Measurements from ENCODE around the gene GPR137. TPM values are rescaled to one million over a fixed set of nuclear protein-coding genes. Genes with fewer than 3 reads are reported as not detected.

GPR137 gene
- total and polyA plus RNA-seq, 9 of the 15 experiments (the other 6 are each of a cell fraction or from before 2014, with no cell fraction given), result 0.32 to 26.7 (median 10.7) TPM

GRCh38 chr11:64247729-64248531 is 37.7 kb upstream of the GPR137 start (continued):
- no peak for TF ChIP-seq CHAMP1 (IDR thresholded peaks at IDR 0.05)
- TF ChIP-seq ID3 (CRISPR knock-in tag; IDR thresholded peaks at IDR 0.05), result no peak
- no peak for TF ChIP-seq ID3 (tag; IDR thresholded peaks at IDR 0.05)
- TF ChIP-seq PREB (CRISPR knock-in tag; IDR thresholded peaks at IDR 0.05), result 0 out of 2 replicates have a peak, but pooled peaks have one; percentile 8
- TF ChIP-seq ZNF586 (CRISPR knock-in tag; conservative IDR thresholded peaks at IDR 0.05), result no peak
- TF ChIP-seq RUNX1 (IDR thresholded peaks at IDR 0.05; ENCODE audit: low read depth), result no peak
- no peak for TF ChIP-seq ZNF551 (CRISPR knock-in tag; IDR thresholded peaks at IDR 0.05)
- no peak for TF ChIP-seq ETS1 (conservative IDR thresholded peaks at IDR 0.05; ENCODE audit: control insufficient read depth, low read depth, low read length)
- 0 out of 2 replicates have a peak, but pooled peaks have one; percentile 24 for TF ChIP-seq PML (IDR thresholded peaks at IDR 0.05; ENCODE audit: low read length)
- 0 out of 2 replicates have a peak, but pooled peaks have one; percentile 3 for TF ChIP-seq ZBTB7A (IDR thresholded peaks at IDR 0.05; ENCODE audit: borderline replicate concordance, control insufficient read depth, low read depth, low read length)
- 0 out of 2 replicates have a peak, but pooled peaks have one; percentile 14 for TF ChIP-seq DPF2 (IDR thresholded peaks at IDR 0.05)
- TF ChIP-seq SMARCC2 (IDR thresholded peaks at IDR 0.05; ENCODE audit: low read depth), result no peak
- no peak for TF ChIP-seq BRCA1 (IDR thresholded peaks at IDR 0.05)
- no peak for TF ChIP-seq BRCA1 (CRISPR knock-in tag; IDR thresholded peaks at IDR 0.05)
- no peak for TF ChIP-seq CREBBP (IDR thresholded peaks at IDR 0.05; ENCODE audit: low read depth, low read length)
- TF ChIP-seq HNRNPLL (IDR thresholded peaks at IDR 0.05; ENCODE audit: low read depth, low read length, poor library complexity, severe bottlenecking), result peak; percentile 17
- no peak for TF ChIP-seq BRD9 (IDR thresholded peaks at IDR 0.05; ENCODE audit: low read depth, partially characterized antibody)
- TF ChIP-seq ZNF174 (CRISPR knock-in tag; IDR thresholded peaks at IDR 0.05), result no peak
- no peak for TF ChIP-seq ATF7 (IDR thresholded peaks at IDR 0.05)
- TF ChIP-seq ZNF589 (CRISPR knock-in tag; IDR thresholded peaks at IDR 0.05; ENCODE audit: low read depth), result 0 out of 2 replicates have a peak, but pooled peaks have one; percentile 1
- peak; percentile 90 for TF ChIP-seq ZNF24 (IDR thresholded peaks at IDR 0.05)
- no peak for TF ChIP-seq DEAF1 (CRISPR knock-in tag; IDR thresholded peaks at IDR 0.05)
- TF ChIP-seq NFIC (IDR thresholded peaks at IDR 0.05), result peak; percentile 48
